8988T (cell line): ENCODE results near the gene MAP3K10.
"Not testable (repeated sequence)": the region's sequence is repeated elsewhere in the genome, so short reads cannot be mapped to it uniquely, and the experiment has no call there.

Source experiments
- DNase-seq: peaks from one replicate; pipeline ENCODE4 v3.0.0; 2011

The MAP3K10 gene

DNA sequence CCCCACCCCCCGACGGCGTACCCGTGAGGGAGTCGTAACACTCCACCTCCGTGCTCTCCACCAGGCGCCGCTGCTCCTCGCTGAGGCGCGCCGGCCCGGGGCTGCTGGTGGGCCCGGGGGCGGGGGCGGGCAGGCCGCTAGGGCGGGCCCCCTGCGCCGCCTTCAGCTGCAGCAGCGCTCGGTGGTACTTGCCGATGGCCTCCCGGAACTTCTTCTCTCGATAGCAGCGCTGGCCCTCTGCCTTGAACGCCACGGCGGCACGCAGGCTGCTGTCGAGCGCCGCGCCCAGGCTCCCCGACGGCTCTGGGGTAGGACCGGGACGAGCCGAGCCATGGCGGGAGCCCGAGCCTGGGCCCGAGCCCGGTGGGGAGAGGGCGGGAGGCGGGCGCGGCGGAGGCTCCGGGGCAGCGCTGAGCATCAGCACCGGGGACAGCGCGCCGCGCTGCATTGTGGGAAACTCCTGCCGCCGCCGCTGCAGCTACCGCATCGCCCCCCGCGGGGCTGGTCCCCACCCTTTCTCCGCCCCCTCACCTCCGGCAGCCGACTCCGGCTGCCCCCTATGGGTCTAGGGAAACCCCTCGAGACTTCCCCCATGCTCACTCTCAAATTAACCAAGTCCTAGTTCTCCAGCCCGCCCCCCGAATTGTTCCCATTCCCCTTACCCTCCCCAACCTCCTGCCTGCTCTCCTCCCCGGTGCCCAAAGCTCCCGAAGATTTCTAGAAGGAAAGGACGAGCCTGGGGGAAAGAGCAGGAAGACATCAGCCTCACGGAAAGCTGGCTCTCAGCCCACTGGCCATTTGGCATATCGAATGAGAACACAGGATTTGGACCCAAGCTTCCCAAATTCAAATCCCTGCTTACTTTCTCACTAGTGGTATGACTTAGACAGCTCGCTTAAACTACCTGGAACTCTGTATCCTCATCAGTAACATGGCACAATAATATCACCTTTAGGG lies 27.0 kb downstream of the MAP3K10 start, which contains the start of gene TTC9B:
TSS of gene TTC9B (minus strand) at position 451 of the 957 bp plus-strand sequence. CDS start at position 448, 3 bp downstream.
- no peak for DNase-seq

DNA sequence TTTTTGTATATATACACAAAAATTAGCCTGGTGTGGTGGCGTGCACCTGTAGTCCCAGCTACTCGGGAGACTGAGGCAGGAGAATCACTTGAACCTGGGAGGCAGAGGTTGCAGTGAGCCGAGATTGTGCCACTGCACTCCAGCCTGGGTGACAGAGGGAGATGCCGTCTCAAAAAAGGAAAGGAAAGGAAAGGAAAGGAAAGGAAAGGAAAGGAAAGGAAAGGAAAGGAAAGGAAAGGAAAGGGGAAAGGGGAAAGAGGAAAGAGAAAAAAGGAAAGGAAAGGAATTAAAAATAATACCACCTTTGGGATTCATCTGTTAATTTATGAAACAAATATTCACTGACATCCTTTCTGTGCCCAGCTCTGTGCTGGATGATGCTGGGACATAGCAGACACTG lies 27.8 kb downstream of the MAP3K10 start:
- DNase-seq = not testable (repeated sequence)

GRCh38 chr19:40219721-40220276 lies 28.6 kb downstream of the MAP3K10 start:
- no peak for DNase-seq

DNA sequence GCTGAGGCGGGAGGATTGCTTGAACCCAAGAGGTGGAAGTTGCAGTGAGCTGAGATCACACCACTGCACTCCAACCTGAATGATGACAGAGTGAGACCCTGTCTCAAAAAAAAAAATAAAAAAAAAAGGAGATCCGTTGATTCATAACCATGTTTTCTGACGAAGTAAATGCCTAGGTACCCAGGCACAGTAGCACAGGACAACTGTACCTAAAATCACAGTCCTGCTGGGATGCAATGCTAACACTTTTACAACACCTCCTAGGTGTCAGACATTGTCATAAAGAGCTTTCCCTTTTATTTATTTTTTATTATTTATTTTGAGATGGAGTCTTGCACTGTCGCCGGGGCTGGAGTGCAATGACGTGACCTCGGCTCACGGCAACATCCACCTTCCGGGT lies 29.4 kb downstream of the MAP3K10 start:
- no peak for DNase-seq

- DNase-seq = peak; percentile 95
Observed at GRCh38 chr19:40221858-40222619, 30.8 kb downstream of the MAP3K10 start.

DNA sequence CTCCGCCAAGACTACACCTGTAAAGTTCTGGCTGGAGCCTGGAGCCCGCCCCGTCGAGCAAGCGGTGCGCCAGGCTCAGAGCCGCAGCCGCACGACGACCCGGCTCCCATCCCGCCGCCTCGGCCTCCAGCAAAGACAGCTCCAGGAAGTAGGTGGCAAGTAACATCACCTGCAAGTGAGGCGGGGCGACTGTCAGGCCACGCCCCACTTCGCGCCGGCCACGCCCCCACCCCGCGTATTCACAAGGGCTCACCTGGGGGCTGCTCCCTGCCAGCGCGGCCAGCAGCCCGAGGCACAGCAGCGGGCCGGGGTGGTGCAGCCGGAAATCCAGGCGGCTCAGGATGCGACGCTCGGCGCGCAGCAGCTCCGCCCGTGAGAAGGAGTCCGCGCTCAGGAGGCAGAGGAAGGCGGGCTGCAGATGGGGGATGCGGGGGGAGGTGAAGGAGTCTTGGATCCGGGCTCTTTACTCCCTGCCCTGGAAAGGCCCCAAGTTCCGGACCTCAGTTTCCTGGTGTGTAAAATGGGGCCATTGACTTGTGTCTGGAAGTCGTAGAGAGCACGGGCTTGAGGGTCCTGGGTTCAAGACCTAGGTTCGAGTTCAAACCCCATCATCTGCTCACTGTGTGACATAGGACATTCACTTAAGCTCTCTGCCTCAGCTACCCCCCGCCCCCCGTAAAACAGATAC lies 32.1 kb downstream of the MAP3K10 start:
- DNase-seq = no peak

GRCh38 chr19:40224342-40225150 lies 33.3 kb downstream of the MAP3K10 start:
- no peak for DNase-seq

DNA sequence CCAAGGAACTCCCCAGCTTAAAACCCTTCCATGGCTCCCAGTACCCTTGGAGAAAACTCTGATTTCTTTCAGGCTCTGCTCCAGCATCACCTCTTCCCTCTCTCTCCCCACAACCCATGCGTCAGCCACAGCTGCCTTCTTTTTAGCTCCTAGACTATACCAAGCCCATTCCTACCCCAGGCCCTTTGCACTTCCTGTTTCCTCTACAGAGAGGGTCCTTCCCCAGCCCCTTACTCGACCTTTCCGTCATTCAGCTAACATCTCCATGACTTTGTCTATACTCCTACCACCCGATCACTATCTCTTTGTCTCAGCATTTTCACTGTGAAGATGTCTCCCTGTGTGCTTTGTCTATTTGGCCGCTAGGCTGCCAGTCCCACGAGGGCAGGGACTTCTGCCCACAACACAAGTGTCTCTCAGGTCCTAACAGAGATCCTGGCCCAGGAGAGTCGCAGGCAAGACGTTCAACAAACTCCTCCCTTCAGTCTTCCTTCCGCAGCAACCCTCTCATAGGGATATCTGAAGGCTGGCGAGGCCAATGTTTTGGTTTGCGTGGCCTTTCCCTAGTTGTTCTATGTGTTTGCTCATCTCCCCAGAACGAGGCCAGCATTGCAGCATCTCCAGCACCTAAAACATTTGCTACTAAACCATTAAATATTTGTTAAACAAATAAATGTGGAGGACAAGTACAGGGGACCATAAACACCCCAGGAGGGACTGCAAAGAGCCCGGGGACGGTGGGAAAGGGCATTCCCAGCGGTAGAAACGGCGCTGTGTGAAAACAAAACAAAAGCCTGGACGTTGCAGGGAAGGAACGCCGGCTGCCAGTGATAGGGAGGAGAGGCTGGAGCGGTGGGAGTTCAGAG lies 34.4 kb downstream of the MAP3K10 start:
- DNase-seq = no peak

DNA sequence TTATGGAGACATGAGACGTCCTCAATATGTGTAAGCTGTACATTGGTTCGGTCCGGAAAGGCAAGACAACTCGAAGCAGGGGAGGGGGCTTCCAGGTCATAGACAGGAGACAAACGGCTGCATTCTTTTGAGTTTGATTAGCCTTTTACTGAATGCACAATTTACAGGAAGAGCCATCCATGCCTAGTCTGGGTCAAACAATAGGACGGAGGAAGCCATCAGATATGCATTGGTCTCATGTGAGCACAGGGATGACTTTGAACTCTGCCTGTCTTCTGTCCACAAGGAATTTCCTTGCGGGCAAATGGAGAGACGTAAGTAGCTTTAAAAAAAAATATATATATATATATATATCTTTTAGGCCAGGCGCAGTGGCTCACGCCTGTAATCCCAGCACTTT lies 37.1 kb downstream of the MAP3K10 start:
- DNase-seq = no peak

DNA sequence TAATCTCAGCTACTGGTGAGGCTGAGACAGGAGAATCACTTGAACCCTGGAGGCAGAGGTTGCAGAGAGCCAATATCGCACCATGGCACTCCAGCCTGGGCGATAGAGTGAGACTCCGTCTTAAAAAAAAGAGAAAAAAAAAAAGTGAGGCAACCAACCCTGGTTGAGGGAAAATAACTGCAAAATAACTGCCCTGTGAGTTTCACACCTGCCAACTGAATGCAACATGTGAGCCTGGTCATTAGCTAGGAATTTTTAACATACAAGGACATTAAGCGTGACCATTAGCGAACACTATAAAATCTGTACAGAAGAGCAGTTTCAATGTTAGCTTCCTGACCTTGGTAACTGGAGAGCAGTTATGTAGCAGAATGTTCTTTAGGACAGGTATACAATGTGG lies 37.6 kb downstream of the MAP3K10 start:
- DNase-seq = no peak

GRCh38 chr19:40229484-40229883 lies 38.3 kb downstream of the MAP3K10 start:
- DNase-seq = no peak

DNA sequence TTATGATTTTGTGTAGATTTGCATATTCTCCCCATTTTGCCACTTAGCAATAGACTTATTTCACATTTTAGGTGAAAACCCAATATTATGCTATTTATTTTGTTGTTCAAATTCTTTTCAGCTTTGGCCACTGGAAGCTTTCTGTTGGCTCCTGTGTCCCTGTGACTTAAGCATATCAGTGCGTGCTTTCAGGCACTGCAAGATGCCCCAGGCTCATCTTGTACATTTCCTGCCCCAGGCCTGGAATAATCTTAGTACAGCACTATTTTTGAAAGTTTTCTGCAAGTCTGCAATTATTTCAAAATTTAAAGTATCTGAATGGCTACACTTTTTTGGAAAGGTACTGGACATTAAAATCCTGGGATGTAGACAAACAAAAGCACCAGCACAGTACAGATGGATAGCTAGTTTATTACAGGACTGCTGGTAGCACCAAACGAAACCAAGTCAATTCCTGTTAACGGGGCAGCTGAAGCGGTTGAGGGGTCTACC lies 38.7 kb downstream of the MAP3K10 start:
- DNase-seq = no peak

- DNase-seq = no peak
Observed at GRCh38 chr19:40231057-40231456, 39.8 kb downstream of the MAP3K10 start.

GRCh38 chr19:40231544-40232424 lies 40.6 kb downstream of the MAP3K10 start:
- no peak for DNase-seq

- no peak for DNase-seq
Observed at GRCh38 chr19:40232479-40232878, 41.3 kb downstream of the MAP3K10 start.

DNA sequence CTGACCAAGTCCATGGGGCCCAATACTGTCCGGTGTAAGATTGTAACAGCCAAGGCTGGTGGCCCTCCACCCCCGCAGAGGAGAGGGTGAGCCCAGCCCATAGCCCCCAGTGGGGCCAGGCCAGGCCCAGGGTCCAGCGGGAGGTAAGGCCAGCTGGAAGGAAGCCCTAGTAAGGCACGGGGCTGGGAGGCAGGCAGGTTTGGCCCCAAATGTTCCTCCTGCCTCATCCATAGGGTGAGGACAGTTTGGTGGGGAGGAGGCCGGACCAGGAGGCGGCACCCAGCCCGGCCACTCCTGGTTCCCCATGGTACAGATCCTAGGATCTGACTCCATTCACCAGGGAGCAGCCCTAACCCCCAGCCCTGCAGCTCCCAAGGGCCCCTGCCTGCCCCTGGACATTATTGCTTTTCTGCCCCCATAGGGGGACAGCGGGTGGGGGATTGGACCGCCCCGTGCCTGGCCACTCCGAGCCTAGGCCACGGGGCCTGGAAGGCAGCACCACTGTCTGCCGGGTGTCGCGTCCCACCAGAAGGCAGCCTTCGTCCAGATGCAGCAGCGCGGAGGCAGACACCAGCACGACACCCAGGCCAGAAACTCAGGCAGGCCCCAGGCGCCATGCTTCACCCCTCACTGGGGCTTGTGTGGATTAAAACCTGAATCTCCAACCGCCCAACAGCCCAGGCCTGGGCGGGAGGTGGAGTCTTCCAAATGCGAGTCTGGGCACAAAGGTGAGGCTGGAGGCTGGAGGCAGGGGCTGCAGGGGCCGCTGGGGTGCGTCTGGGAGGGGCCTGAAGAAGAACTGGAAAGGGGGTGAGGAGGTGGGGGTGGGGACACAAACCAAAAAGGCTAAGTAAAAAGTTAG lies 42.0 kb downstream of the MAP3K10 start:
- DNase-seq = no peak

- no peak for DNase-seq
Observed at GRCh38 chr19:40233811-40234389, 42.7 kb downstream of the MAP3K10 start.
